A673 (cell line): ENCODE data around the gene TNRC6A. TPM values are rescaled to one million over a fixed set of nuclear protein-coding genes. Genes with fewer than 3 reads are reported as not detected.
A peak's percentile ranks its signal among the peaks of the same experiment; 100 is the strongest.

Source experiments
- BruUV-seq: library from RNA; stranded (reverse); fragments of 400-500 nt; replicated peaks from 2 replicates; lab custom pipeline; 2021; lab: Mats Ljungman, UMichigan
- CTCF ChIA-PET: fragments of 300-600 bp; sonication (Branson Sonifier 250); formaldehyde crosslinking; loops from one replicate; lab custom pipeline; 2022; ENCODE audit warnings: antibody characterized with exemption; lab: Charles Lee
- POLR2A ChIA-PET: fragments of 300-600 bp; sonication (Branson Sonifier 250); formaldehyde crosslinking; loops from one replicate; lab custom pipeline; 2022; ENCODE audit warnings: antibody characterized with exemption; ENCODE audit not compliant: low non-redundant PET; lab: Charles Lee
- DNase-seq: peaks from one replicate; pipeline ENCODE4 v3.0.0-alpha.2; 2015; ENCODE audit warnings: low spot score
- H3K27ac ChIP-seq: fragments of 200-600 bp; sonication (generic); 2 replicates; pipeline ENCODE4 v1.5.1; 2016; ENCODE audit warnings: mixed run types, low read depth, mild to moderate bottlenecking, mixed read lengths, antibody characterized with exemption, low read length; ENCODE audit not compliant: poor library complexity, severe bottlenecking
- H3K27me3 ChIP-seq: fragments of 200-600 bp; sonication (generic); replicated peaks from 2 replicates; pipeline ENCODE4 v1.6.1; 2017; ENCODE audit warnings: mixed run types, low read depth, mild to moderate bottlenecking, mixed read lengths, antibody characterized with exemption, low read length; ENCODE audit not compliant: insufficient read depth, poor library complexity
- H3K36me3 ChIP-seq: fragments of 200-600 bp; sonication (generic); 2 replicates; pipeline ENCODE4 v1.6.1; 2016; ENCODE audit warnings: mixed run types, mild to moderate bottlenecking, mixed read lengths, antibody characterized with exemption, low read length; ENCODE audit not compliant: insufficient read depth, poor library complexity, severe bottlenecking
- H3K4me1 ChIP-seq: fragments of 200-600 bp; sonication (generic); 2 replicates; pipeline ENCODE4 v1.6.1; 2017; ENCODE audit warnings: mixed run types, mild to moderate bottlenecking, mixed read lengths, antibody characterized with exemption, low read length; ENCODE audit not compliant: insufficient read depth, poor library complexity, severe bottlenecking
- H3K4me3 ChIP-seq: fragments of 200-600 bp; sonication (generic); 2 replicates; pipeline ENCODE4 v1.5.1; 2016; ENCODE audit warnings: low read depth, mixed run types, mild to moderate bottlenecking, mixed read lengths, low read length; ENCODE audit not compliant: poor library complexity, severe bottlenecking
- H3K9me3 ChIP-seq: fragments of 200-600 bp; sonication (generic); 2 replicates; pipeline ENCODE4 v1.6.1; 2016; ENCODE audit warnings: mixed run types, low read depth, mild to moderate bottlenecking, mixed read lengths, antibody characterized with exemption, low read length; ENCODE audit not compliant: poor library complexity, severe bottlenecking
- EZH2 ChIP-seq: fragments of 200-600 bp; sonication (generic); IDR thresholded peaks from 2 replicates; pipeline ENCODE4 v1.6.1; 2017; ENCODE audit warnings: borderline replicate concordance, low read depth, mild to moderate bottlenecking, mixed read lengths, antibody characterized with exemption, low read length; ENCODE audit not compliant: poor library complexity, severe bottlenecking
- intact Hi-C: fragments of 100-400 bp; cut with micrococcal nuclease; formaldehyde crosslinking; loops from one replicate; pipeline ENCODE4 v1.10.0; 2022; ENCODE audit not compliant: unreplicated experiment
- total RNA-seq: library from RNA; stranded (reverse); gene quantifications from 2 replicates; pipeline ENCODE4 v1.2.3, GENCODE V29; 2021
- TF ChIP-seq, protein P1 (sequence below): fragments of 300-800, 200-600 bp; sonication (generic); conservative IDR thresholded peaks from 2 replicates; pipeline ENCODE4 v1.5.1; 2017; ENCODE audit warnings: low read depth, mild to moderate bottlenecking, antibody characterized with exemption, low read length, moderate library complexity, mixed read lengths

The TNRC6A gene
- total RNA-seq, 1 experiment from 2014 or later = 90.8 TPM

DNA sequence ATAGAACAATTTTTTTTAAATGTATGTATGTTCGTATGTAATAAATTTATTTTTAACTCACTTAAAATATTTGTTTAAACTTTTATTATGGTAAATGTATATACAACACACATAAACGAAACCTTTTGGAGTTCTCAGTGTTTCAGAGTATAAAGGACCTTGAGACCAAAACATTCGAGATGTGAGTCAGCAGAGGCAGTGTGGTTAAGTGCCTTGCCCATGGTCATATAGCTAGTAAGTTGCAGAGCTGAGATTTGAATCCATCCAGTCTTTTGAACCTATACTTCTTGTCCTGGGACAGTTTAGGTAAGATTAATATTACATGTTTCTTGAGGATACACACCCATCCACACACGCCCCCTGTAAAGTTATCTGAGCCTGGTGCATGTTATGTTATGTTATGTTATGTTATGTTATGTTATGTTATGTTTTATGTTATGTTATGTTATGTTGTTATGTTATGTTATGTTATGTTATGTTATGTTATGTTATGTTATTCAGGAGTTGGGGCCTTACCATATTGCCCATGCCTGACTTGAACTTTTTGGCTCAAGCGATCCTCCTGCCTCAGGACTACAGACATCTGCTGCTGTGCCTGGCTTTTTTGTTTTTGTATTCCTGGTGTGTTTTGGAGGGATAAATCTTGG lies 41.8 kb downstream of the TNRC6A start:
- Histone ChIP-seq H3K27ac (peak overlapping the region; percentile 83), H3K4me1 (peaks cover 16% of the 10 kb centered on the region), H3K9me3 (no peaks in the 10 kb centered on the region), H3K4me3 (no peak overlapping the region), H3K27me3 (no peaks in the 10 kb centered on the region), H3K36me3 (peaks cover 18% of the 10 kb centered on the region)
- CTCF ChIA-PET = no interaction called here
- TF ChIP-seq, protein P1, sequence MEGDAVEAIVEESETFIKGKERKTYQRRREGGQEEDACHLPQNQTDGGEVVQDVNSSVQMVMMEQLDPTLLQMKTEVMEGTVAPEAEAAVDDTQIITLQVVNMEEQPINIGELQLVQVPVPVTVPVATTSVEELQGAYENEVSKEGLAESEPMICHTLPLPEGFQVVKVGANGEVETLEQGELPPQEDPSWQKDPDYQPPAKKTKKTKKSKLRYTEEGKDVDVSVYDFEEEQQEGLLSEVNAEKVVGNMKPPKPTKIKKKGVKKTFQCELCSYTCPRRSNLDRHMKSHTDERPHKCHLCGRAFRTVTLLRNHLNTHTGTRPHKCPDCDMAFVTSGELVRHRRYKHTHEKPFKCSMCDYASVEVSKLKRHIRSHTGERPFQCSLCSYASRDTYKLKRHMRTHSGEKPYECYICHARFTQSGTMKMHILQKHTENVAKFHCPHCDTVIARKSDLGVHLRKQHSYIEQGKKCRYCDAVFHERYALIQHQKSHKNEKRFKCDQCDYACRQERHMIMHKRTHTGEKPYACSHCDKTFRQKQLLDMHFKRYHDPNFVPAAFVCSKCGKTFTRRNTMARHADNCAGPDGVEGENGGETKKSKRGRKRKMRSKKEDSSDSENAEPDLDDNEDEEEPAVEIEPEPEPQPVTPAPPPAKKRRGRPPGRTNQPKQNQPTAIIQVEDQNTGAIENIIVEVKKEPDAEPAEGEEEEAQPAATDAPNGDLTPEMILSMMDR = no peak
- no peak for TF ChIP-seq EZH2
- POLR2A ChIA-PET = no interaction called here
- DNase-seq = no peak
- BruUV-seq = no TSS peak
- intact Hi-C loops = no loop called here

GRCh38 chr16:24771779-24772157 lies 42.3 kb downstream of the TNRC6A start:
- POLR2A ChIA-PET = no interaction called here

DNA sequence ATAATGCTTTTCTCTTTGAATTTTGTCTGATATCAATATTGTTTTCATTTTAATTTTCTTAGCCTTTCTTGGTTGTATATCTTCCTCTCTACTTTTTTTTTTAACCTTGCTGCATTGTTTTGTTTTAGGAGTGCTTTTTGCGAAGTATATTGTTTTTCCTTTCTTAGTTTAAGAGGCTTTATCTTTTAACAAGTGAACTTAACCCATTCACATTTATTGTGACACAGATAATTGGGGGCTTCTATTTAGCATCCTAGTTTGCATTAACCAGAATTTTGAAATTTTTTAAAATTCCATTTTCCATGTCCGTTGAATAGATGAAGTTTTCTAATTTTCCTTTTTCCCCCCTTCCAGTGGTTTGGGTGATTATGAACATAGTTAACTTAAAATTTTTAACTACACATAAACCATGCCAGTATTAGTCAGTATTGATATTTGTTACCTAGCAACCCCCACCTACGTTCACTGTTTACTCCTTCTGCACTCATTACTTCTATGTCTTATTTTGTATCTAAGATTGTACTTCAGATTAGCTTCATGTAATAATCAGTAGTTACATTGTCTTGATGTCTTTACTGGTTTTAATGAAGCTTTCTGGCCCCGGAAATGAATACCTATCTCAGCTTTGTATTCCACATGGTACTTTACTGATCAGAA lies 44.4 kb downstream of the TNRC6A start:
- Histone ChIP-seq H3K27me3 (no peaks in the 10 kb centered on the region), H3K9me3 (no peaks in the 10 kb centered on the region), H3K4me1 (peaks cover 22% of the 10 kb centered on the region), H3K4me3 (no peak overlapping the region), H3K36me3 (peaks cover 34% of the 10 kb centered on the region), H3K27ac (no peak overlapping the region)
- no TSS peak for BruUV-seq
- DNase-seq = no peak
- TF ChIP-seq EZH2 = no peak
- TF ChIP-seq, protein P1 = no peak
- CTCF ChIA-PET = no interaction called here
- POLR2A ChIA-PET = no interaction called here
- intact Hi-C loops = no loop called here

More at GRCh38 chr16:24771779-24772157, 42.3 kb downstream of the TNRC6A start:
- DNase-seq = no peak
- no peak for TF ChIP-seq EZH2
- TF ChIP-seq, protein P1 = no peak
- peaks cover 21% of the 10 kb centered on the region for H3K4me1 ChIP-seq
- no peaks in the 10 kb centered on the region for H3K27me3 ChIP-seq
- no peaks in the 10 kb centered on the region for H3K9me3 ChIP-seq
- H3K36me3 ChIP-seq = peaks cover 18% of the 10 kb centered on the region
- H3K27ac ChIP-seq = no peak overlapping the region
- CTCF ChIA-PET = no interaction called here
- intact Hi-C loops = no loop called here
- no peak overlapping the region for H3K4me3 ChIP-seq
- no TSS peak for BruUV-seq
